Nephron progenitor cell (in vitro differentiated cells): Measurements from ENCODE around the gene FAM200B.

Experiments
- DNase-seq: peaks from one replicate; pipeline ENCODE4 v3.0.0; 2021
- H3K27ac Mint-ChIP-seq: 2 replicates; pipeline ENCODE4 v1.8.0; 2021; ENCODE audit warnings: mild to moderate bottlenecking, moderate library complexity, mixed read lengths
- H3K27me3 Mint-ChIP-seq: 2 replicates; pipeline ENCODE4 v1.8.0; 2021; ENCODE audit warnings: mild to moderate bottlenecking, low read depth, mixed read lengths; ENCODE audit not compliant: poor library complexity
- H3K36me3 Mint-ChIP-seq: 2 replicates; pipeline ENCODE4 v1.8.0; 2021; ENCODE audit warnings: low read depth, mixed read lengths
- H3K4me1 Mint-ChIP-seq: 2 replicates; pipeline ENCODE4 v1.8.0; 2021; ENCODE audit warnings: mixed read lengths
- H3K4me3 Mint-ChIP-seq: 2 replicates; pipeline ENCODE4 v1.8.0; 2021; ENCODE audit warnings: mild to moderate bottlenecking, moderate library complexity, mixed read lengths
- H3K9me3 Mint-ChIP-seq: 2 replicates; pipeline ENCODE4 v1.8.0; 2021; ENCODE audit warnings: mild to moderate bottlenecking, moderate library complexity, mixed read lengths
- CTCF ChIP-seq: fragments of 200-600 bp; sonication (generic); IDR thresholded peaks from 2 replicates; pipeline ENCODE4 v1.5.0; 2021; ENCODE audit warnings: antibody characterized with exemption

FAM200B gene

GRCh38 chr4:15694431-15694830 is 12.8 kb downstream of the FAM200B start:
- peaks cover 14% of the 10 kb centered on the region for H3K4me1 Mint-ChIP-seq
- H3K27ac Mint-ChIP-seq: no peak overlapping the region
- H3K4me3 Mint-ChIP-seq: no peak overlapping the region
- H3K36me3 Mint-ChIP-seq: peaks cover 19% of the 10 kb centered on the region
- peaks cover 26% of the 10 kb centered on the region for H3K9me3 Mint-ChIP-seq
- DNase-seq: no peak
- no peak for TF ChIP-seq CTCF
- H3K27me3 Mint-ChIP-seq: no peaks in the 10 kb centered on the region

- Mint-ChIP-seq H3K4me1 (peaks cover 14% of the 10 kb centered on the region), H3K9me3 (peaks cover 35% of the 10 kb centered on the region), H3K4me3 (no peak overlapping the region), H3K27ac (no peak overlapping the region), H3K27me3 (no peaks in the 10 kb centered on the region), H3K36me3 (peaks cover 17% of the 10 kb centered on the region)
- no peak for DNase-seq
- no peak for TF ChIP-seq CTCF
These were observed 13.6 kb downstream of the FAM200B start for GRCh38 chr4:15695240-15695699.

DNA sequence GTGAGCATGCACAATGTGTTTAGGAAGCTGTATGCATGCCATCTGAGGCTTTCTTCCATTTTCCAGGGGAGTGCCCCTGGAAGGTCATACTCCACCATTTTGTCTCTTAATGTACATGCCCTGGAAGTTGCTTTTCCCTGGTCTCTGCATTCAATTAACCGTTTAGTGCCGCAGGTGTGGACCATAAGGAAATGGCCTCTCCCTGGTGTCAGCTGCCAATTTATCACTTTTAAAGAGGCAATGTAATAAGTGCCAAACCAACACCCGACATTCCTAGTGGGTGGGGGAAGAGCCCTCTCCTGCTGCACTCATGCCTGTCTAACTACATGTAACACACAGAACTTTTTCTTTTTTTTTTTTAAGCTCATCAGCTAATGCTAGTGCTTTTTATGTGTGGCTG is 14.1 kb downstream of the FAM200B start:
- no peaks in the 10 kb centered on the region for H3K27me3 Mint-ChIP-seq
- no peak for TF ChIP-seq CTCF
- H3K4me1 Mint-ChIP-seq: peaks cover 14% of the 10 kb centered on the region
- DNase-seq: no peak
- no peak overlapping the region for H3K27ac Mint-ChIP-seq
- peaks cover 17% of the 10 kb centered on the region for H3K36me3 Mint-ChIP-seq
- peaks cover 37% of the 10 kb centered on the region for H3K9me3 Mint-ChIP-seq
- H3K4me3 Mint-ChIP-seq: no peak overlapping the region

GRCh38 chr4:15696866-15697265 is 15.2 kb downstream of the FAM200B start:
- no peaks in the 10 kb centered on the region for H3K27me3 Mint-ChIP-seq
- no peak for TF ChIP-seq CTCF
- peaks cover 17% of the 10 kb centered on the region for H3K36me3 Mint-ChIP-seq
- no peak overlapping the region for H3K4me3 Mint-ChIP-seq
- peaks cover 45% of the 10 kb centered on the region for H3K9me3 Mint-ChIP-seq
- H3K4me1 Mint-ChIP-seq: peaks cover 14% of the 10 kb centered on the region
- H3K27ac Mint-ChIP-seq: no peak overlapping the region
- DNase-seq: no peak

DNA sequence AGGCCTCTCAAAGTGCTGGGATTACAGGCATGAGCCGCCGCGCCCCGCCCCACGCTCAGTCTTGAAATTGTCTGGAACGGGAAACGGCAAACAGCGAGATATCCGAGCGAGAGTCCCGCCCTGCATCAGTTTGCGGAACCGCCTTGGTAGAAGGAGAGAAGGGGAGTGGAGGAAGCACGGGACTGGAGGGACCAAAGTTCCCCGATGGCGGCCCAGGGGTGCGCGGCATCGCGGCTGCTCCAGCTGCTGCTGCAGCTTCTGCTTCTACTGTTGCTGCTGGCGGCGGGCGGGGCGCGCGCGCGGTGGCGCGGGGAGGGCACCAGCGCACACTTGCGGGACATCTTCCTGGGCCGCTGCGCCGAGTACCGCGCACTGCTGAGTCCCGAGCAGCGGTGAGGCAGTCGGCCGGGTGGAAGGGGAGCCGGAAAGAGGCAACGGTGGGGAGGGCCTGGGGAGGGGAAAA is 21.3 kb downstream of the FAM200B start, which contains the start of gene BST1:
BST1 (plus strand) TSS at position 125 of the 463 bp plus-strand sequence; CDS start at position 205, 80 bp downstream.
- DNase-seq: no peak
- Mint-ChIP-seq H3K36me3 (peaks cover 4% of the 10 kb centered on the region), H3K27ac (no peak within 1 kb of the TSS), H3K4me3 (no peak within 1 kb of the TSS), H3K27me3 (peaks cover 7% of the 10 kb centered on the region), H3K4me1 (peaks cover 16% of the 10 kb centered on the region), H3K9me3 (peaks cover 40% of the 10 kb centered on the region)
- no peak for TF ChIP-seq CTCF

DNA sequence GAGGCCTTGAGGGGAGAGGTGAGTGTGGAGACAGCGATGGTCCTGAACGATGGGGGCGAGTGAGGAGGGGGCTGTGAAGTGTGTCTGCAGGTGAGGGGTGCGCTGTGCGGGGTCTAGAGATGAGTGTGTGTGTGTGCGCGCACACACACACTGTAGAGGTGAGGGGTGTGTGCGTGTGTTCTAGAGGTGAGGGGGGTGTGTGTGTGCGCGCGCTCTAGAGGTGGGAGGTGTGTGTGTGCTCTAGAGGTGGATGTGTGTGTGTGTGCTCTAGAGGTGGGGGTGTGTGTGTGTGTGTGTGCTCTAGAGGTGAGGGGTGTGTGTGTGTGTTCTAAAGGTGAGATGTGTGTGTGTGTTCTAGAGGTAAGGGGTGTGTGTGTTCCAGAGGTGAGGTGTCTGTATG is 21.8 kb downstream of the FAM200B start:
- Mint-ChIP-seq H3K4me3 (no peak overlapping the region), H3K27me3 (peaks cover 7% of the 10 kb centered on the region), H3K4me1 (peaks cover 16% of the 10 kb centered on the region)

More for the DNA sequence above, 21.8 kb downstream of the FAM200B start:
- Mint-ChIP-seq H3K9me3 (peaks cover 36% of the 10 kb centered on the region), H3K27ac (no peak overlapping the region), H3K36me3 (peaks cover 4% of the 10 kb centered on the region)
- TF ChIP-seq CTCF: no peak
- DNase-seq: no peak
